Small intestine (tissue), 7 donors: ENCODE measurements around the gene PIK3R6. TPM values are rescaled to one million over a fixed set of nuclear protein-coding genes. Genes with fewer than 3 reads are reported as not detected.

Experiments used
- DNase-seq, 2 donors: peaks; one replicate each; pipeline versions ENCODE4 v3.0.0 to v3.0.0-alpha.2; 2013
- FAIRE-seq: peaks from 2 replicates; lab custom pipeline; 2012; peaks lifted over from hg19 to GRCh38; lab: Jason Lieb, UNC
- H3K27ac ChIP-seq, 3 donors: one replicate each; pipeline ENCODE4 v1.5.1; 2013; ENCODE audit warnings: low read length in 2 of 3, mild to moderate bottlenecking in 2 of 3, control low read depth in 1 of 3, inconsistent platforms in 1 of 3, low read depth in 1 of 3, moderate library complexity in 1 of 3
- H3K27me3 ChIP-seq, 3 donors: one replicate each; pipeline ENCODE4 v1.6.1; 2013; ENCODE audit warnings: low read length in 3 of 3, inconsistent platforms in 1 of 3; ENCODE audit not compliant: control insufficient read depth in 3 of 3, insufficient read depth in 3 of 3
- H3K36me3 ChIP-seq, 3 donors: one replicate each; pipeline ENCODE4 v1.6.1; 2013; ENCODE audit warnings: low read length in 3 of 3, inconsistent platforms in 1 of 3, low read depth in 1 of 3, mild to moderate bottlenecking in 1 of 3, moderate library complexity in 1 of 3; ENCODE audit not compliant: control insufficient read depth in 3 of 3, insufficient read depth in 2 of 3
- H3K4me1 ChIP-seq, 3 donors: one replicate each; pipeline ENCODE4 v1.6.1; 2013; ENCODE audit warnings: low read length in 2 of 3, inconsistent platforms in 1 of 3, low read depth in 1 of 3, mild to moderate bottlenecking in 1 of 3, moderate library complexity in 1 of 3; ENCODE audit not compliant: control insufficient read depth in 3 of 3, insufficient read depth in 2 of 3
- H3K4me3 ChIP-seq, 3 donors: one replicate each; pipeline ENCODE4 v1.5.1; 2013; ENCODE audit warnings: low read length in 3 of 3, control low read depth in 1 of 3, inconsistent platforms in 1 of 3, low read depth in 1 of 3, mild to moderate bottlenecking in 1 of 3, moderate library complexity in 1 of 3
- H3K9me3 ChIP-seq, 2 donors: one replicate each; pipeline ENCODE4 v1.6.1; 2013; ENCODE audit warnings: low read depth in 1 of 2, low read length in 1 of 2; ENCODE audit not compliant: control insufficient read depth in 2 of 2, insufficient read depth in 1 of 2
- WGBS, 3 donors: extraction: QIAGEN DNeasy Blood & Tissue Kit; methylation state at CpG; one replicate each; pipeline ENCODE4 v1.1.7; 2013; 5-methylcytosine and 5-hydroxymethylcytosine counted together
- polyA plus RNA-seq, 4 donors: library from polyadenylated mRNA; stranded (reverse) in 3 of 4; unstranded in 1 of 4; fragments of 200-250 nt in 3 of 4; fragments of 120-200 nt in 1 of 4; gene quantifications; one replicate each; pipeline versions ENCODE4 v1.2.1 to v1.2.3, GENCODE V29; 2013
- donor health status: healthy with polysubstance abuse.
- donor health status: control.
- donor health status: control.
- donor health status: Bipolar disorder and iron deficiency.
- donor health status: healthy.

The PIK3R6 gene
- polyA plus RNA-seq, 4 donors = 0.25 to 1.9 (median 0.54) TPM; not detected in 1

DNA sequence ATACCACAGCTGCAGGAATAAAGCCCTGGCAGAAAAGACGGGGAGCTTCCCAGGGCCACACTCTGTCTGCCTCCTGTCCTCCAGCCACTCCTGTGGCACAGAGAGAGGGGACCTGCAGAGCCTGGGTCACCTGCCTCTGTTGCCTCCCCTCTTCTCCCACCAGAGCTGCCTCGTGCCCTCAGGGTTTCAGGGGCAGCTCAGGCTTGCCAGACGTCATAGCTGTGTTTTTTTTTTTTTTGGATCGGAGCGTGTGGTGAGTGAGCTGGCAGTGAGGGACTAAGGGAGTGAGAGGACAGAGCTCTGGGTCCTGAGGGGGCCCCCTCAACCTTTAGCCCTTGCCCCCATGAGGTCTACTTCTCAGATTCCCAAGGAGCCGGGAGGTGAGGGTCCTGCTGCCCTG lies 2.1 kb downstream of the PIK3R6 start:
- H3K27ac ChIP-seq = no peak overlapping the region
- peaks cover 0 to 2% of the 10 kb centered on the region in 2 donors for H3K9me3 ChIP-seq
- no peaks in the 10 kb centered on the region for H3K4me1 ChIP-seq
- no peaks in the 10 kb centered on the region for H3K36me3 ChIP-seq
- no peak for FAIRE-seq
- peaks cover 0 to 3% (median 0%) of the 10 kb centered on the region in 3 donors for H3K27me3 ChIP-seq
- H3K4me3 ChIP-seq = no peak overlapping the region
- WGBS, 3 donors = 37 to 60% (median 56%) methylated on average over 4 to 6 of the region's 6 CpGs
- DNase-seq = no peak

DNA sequence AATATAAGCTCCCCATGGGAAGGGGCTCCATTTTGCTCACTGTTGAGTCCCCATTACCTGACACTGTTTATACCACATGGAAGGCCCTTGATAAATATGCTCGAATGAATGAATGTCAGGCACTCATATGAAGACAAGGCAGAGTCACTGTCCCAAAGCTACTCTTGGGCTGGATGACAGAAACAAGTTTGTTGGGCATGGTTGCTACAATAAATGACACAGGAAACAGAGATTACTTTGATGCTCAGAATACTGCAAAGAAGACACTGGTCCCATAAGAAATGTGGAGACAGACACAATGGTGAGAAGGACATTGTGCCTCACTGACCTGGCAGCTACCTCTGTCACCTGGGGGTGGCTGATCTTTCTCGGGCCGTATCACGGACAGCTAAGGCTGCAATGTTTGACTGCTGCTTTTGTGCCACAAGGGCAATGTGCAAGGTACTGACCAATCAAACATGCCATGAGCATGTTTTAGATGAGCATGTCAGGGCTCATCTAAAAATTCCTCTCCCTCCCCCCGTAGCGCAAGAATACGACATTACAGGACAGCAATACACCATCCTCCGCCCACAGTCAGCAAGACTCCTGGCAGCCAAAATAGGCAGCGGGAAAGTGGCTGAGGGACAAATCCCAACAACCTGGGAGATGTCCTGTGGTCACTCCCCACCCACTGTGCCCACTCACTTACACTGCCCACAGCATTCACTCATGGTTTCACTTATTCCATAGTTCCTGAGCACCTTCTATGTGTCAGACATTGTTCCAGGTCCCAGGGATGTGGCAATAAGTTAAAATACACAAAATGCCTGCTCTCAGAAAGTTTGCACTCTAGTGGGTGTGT lies 5.0 kb downstream of the PIK3R6 start:
- Histone ChIP-seq H3K4me1 (no peaks in the 10 kb centered on the region), H3K27me3 (peaks cover 0 to 4% (median 0%) of the 10 kb centered on the region in 3 donors), H3K36me3 (no peaks in the 10 kb centered on the region), H3K4me3 (no peak overlapping the region), H3K27ac (no peak overlapping the region), H3K9me3 (peaks cover 0 to 2% of the 10 kb centered on the region in 2 donors)
- DNase-seq = no peak
- 70 to 85% (median 76%) methylated on average over 9 of the region's 9 CpGs for WGBS, 3 donors
- FAIRE-seq = no peak

DNA sequence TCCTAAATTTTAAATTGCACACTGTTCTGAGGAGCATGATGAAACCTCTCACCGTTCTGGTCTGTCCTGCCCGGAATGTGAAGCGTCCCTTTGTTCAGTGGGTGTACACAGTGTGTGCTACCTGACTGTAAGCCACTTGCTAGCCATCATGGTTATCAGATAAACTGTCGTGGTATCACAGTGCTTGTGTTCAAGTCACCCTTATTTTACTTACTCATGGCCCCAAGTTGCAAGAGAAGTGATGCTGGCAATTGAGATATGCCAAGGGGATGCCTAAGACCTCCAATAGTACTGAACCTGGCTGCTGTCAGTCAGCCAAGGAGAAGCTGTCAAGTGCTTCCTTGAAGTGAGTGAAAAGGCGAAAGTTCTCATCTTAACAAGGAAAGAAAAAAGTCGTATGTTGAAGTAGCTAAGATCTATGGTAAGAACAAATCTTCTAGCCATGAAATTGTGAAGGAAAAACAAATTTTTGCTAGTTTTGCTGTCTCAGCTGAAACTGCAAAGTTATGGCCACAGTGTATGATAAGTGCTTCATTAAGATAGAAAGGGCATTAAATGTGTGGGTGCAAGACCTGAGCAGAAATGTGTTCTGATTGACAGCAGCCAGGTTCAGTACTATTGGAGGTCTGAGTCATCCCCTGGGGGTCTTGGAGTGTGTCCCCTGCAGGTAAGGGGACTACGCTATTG lies 5.8 kb downstream of the PIK3R6 start:
- FAIRE-seq (no peak), DNase-seq (no peak)
- H3K4me3 ChIP-seq = no peak overlapping the region
- WGBS, 3 donors = 64 to 75% (median 68%) methylated on average over 7 of the region's 7 CpGs
- H3K4me1 ChIP-seq = no peaks in the 10 kb centered on the region
- H3K27ac ChIP-seq = no peak overlapping the region
- H3K27me3 ChIP-seq = peaks cover 0 to 7% (median 0%) of the 10 kb centered on the region in 3 donors
- H3K9me3 ChIP-seq = peaks cover 0 to 2% of the 10 kb centered on the region in 2 donors
- no peaks in the 10 kb centered on the region for H3K36me3 ChIP-seq

DNA sequence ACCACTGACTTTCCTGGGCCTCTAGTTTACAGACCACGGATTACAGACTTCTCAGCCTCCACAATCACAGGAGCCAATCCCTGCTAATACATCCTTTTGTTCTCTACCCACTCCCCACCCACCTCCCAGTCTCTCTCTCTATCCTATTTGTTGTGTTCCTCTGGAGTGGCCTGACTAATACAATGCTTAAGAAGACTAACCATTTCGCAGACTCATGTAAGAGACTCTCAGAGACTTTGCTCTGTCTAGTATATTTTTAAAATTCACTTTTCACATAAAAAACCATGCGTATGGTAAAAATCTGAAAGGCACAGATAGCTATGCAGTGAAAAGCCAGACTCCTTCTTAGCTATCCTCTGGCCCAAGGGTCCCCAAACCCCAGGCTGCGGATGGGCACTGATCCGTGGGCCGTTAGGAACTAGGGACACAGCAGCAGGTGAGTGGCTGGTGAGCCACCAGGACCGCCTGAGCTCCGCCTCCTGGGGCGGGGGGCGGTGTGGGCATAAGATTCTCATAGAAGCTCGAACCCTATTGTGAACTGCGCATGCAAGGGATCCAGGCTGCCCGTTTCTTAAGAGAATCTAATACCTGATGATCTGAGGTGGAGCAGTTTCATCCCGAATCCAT lies 7.6 kb downstream of the PIK3R6 start:
- H3K27ac ChIP-seq = no peak overlapping the region
- no peaks in the 10 kb centered on the region for H3K36me3 ChIP-seq
- DNase-seq (no peak), FAIRE-seq (no peak)
- no peak overlapping the region for H3K4me3 ChIP-seq
- no peaks in the 10 kb centered on the region for H3K4me1 ChIP-seq
- peaks cover 0 to 7% (median 0%) of the 10 kb centered on the region in 3 donors for H3K27me3 ChIP-seq
- 81 to 89% (median 85%) methylated on average over 14 of the region's 14 CpGs for WGBS, 3 donors
- peaks cover 0 to 2% of the 10 kb centered on the region in 2 donors for H3K9me3 ChIP-seq

DNA sequence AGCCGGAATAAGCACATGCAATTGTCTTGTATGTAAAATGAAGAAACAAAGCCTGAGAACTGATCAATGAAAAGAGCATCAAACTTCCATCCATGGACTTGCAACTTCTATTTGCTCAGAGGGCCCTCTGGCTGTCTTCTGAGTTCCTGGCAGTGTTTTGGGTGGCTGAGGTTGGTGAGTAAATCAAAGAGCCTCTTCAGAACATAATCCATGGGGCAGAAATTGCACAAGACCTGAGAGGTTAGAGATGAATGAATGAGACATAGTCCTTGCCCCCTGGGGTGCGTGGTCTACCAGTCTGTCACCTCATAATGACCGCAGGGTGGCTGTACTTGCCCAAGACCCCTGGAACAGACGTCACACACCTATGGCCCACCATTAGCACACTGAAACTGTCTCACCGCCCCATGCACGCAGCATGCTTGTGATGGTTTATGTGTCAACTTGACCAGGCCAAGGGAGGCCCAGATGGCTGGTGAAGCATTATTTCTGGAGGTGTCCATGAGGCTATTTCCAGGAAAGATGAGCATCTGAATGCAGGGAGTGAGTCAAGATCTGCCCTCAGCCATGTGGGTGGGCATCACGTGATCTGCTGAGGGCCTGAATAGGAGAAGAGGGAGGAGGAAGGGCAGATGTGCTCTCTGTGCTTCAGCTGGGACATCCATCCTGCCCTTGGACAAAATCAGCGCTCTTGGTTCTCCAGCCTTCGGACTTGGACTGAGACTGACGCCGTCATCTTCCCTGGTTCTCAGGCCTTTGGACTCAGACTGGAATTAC lies 8.3 kb downstream of the PIK3R6 start:
- Histone ChIP-seq H3K4me1 (no peaks in the 10 kb centered on the region), H3K9me3 (peaks cover 0 to 2% of the 10 kb centered on the region in 2 donors), H3K4me3 (no peak overlapping the region), H3K36me3 (no peaks in the 10 kb centered on the region), H3K27ac (no peak overlapping the region), H3K27me3 (peaks cover 0 to 7% (median 0%) of the 10 kb centered on the region in 3 donors)
- whole genome bisulfite sequencing, 3 donors = 78 to 85% (median 81%) methylated on average over 11 of the region's 11 CpGs
- DNase-seq = no peak
- FAIRE-seq = no peak

DNA sequence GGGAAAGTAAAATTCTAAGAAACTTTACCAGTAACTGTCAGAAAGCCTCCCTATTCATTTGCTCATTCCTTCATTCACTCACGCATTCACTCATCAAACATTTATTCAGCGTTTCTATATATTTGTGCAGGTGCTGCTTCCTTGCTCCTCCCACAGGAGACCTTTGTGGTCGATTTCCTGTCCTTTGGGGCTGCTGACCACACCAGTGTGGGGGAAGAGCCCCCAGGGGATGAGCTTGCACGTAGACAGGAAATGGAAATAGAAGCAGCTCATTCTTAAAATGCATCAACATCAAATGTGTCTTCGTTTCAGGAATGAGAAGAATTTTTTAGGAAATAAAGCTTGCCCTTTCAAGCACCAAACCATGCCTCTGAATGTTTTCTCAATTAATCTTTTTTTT lies 9.6 kb downstream of the PIK3R6 start:
- Histone ChIP-seq H3K9me3 (no peaks in the 10 kb centered on the region), H3K4me3 (no peak overlapping the region), H3K27ac (no peak overlapping the region), H3K4me1 (no peaks in the 10 kb centered on the region), H3K36me3 (no peaks in the 10 kb centered on the region), H3K27me3 (peaks cover 0 to 7% (median 0%) of the 10 kb centered on the region in 3 donors)
- FAIRE-seq (no peak), DNase-seq (peak in 1 of 2 donors; percentile 17)
- WGBS, 3 donors = 27 to 39% (median 27%) methylated on average over 5 of the region's 5 CpGs

DNA sequence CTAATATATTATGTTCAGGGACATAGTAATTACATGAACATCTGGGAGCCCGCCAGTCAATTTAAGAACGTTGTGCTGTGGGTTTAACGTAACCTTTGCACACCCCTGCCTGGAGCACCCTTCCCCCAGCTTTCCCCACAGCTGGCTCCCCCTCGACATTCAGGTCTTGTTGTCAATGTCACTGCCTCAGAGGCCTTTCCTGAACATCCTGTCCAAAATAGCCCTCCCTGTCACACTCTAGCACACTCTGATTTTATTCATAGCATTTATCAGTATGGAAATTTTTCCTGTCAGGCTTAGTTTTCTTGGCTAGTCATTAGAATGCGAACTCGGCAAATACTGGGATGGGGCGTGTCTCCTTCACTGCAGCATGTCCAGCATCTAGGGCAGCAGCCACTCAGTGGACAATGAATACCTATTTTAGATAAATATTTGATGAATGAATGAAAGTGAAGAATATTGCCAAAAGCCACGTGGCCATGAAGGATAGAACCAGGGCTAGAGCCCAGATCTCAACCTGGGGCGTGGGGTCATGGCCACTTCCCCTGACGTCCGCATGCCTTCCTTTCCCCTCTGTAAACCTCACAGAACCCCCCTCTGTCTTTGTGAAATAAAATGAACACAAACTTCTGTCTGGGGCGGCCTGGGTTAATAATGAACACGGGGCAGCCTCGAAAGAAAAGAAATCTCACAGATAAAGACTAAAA lies 10.5 kb downstream of the PIK3R6 start:
- H3K27ac ChIP-seq = no peak overlapping the region
- no peak for FAIRE-seq
- H3K9me3 ChIP-seq = no peaks in the 10 kb centered on the region
- H3K4me1 ChIP-seq = no peaks in the 10 kb centered on the region
- H3K27me3 ChIP-seq = peaks cover 0 to 4% (median 0%) of the 10 kb centered on the region in 3 donors
- 11 to 43% (median 19%) methylated on average over 14 of the region's 14 CpGs for WGBS, 3 donors
- DNase-seq = no peak
- no peaks in the 10 kb centered on the region for H3K36me3 ChIP-seq
- H3K4me3 ChIP-seq = no peak overlapping the region
